ENCODE results near the gene CDYL. TPM values are rescaled to one million over a fixed set of nuclear protein-coding genes. Genes with fewer than 3 reads are reported as not detected.

Gene CDYL
- total RNA-seq, 2 experiments from 2014 or later = 25.0 to 33.6 TPM

DNA sequence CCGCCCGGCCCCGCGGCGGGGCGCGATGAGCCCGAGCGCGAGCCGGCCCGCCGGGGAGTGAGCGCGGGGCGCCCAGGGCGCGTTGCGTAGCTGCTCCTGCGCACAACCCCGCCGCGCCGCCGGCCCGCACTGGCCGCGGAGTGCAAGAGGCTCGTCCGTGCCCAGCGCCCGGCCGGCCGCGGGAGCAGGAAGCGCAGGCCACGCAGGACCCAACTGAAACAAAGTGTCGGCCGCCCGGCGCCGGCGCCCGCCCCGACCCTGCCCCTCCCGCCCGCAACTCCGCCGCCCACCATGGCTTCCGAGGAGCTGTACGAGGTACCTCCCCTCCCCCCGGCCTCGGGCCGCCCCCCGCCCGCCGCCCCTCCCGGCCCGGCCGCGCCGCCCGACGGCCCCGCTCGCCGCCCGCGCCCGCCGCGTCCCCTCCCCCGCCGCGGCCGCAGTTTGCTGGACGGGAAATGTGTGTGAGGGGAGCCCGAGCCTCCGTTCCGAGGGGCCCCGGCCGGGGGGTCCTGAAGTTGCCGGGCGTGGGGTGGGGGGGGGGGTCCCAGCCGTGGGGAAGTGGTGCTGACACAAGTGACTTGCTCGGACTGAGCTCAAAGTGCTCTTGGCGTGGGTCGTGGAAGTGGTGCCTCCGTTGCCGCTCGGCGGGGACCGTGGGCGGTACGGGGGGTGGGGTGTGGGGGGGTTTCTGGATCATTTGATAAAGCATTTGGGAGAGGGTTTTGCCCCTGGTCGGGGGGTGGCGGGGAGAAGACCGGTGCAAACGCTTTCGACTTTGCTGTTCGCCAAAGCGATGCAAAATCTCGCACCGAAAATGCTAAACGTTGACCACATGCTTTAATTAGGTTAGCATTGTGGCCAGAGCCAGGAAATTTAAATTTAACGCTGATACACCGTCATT lies 539 bp downstream of the CDYL start:
- H3K36me3 Mint-ChIP-seq (ENCODE audit: low read depth) = peaks cover 20% of the 10 kb centered on the region
- H3K4me3 Mint-ChIP-seq = peak overlapping the region; percentile 81
- CTCF ChIA-PET = interaction anchor here (1.4 kb wide), 1 partner anchor 10 kb away, joined by 4 read pairs; no protein-coding TSS in a partner anchor
- peak overlapping the region; percentile 87 for H3K27ac Mint-ChIP-seq
- H3K4me1 Mint-ChIP-seq = peaks cover 47% of the 10 kb centered on the region
- DNase-seq = peak; percentile 37
- POLR2A ChIA-PET = interaction anchor here (0.6 kb wide), 1 partner anchor 12 kb away, joined by 3 read pairs; no protein-coding TSS in a partner anchor
- peaks cover 23% of the 10 kb centered on the region for H3K9me3 Mint-ChIP-seq
- peaks cover 32% of the 10 kb centered on the region for H3K27me3 Mint-ChIP-seq

GRCh38 chr6:4777394-4777935 lies 1.3 kb downstream of the CDYL start:
- Mint-ChIP-seq H3K36me3 (ENCODE audit: low read depth) (peaks cover 20% of the 10 kb centered on the region), H3K4me3 (peak overlapping the region; percentile 81), H3K27me3 (peaks cover 27% of the 10 kb centered on the region), H3K9me3 (peaks cover 23% of the 10 kb centered on the region), H3K4me1 (peaks cover 53% of the 10 kb centered on the region), H3K27ac (peak overlapping the region; percentile 87)
- peak; percentile 9 for DNase-seq
- POLR2A ChIA-PET = interaction anchor here (0.5 kb wide), 1 partner anchor 31 kb away, joined by 3 read pairs; no protein-coding TSS in a partner anchor
- CTCF ChIA-PET = interaction anchor here (1.4 kb wide), 1 partner anchor 9 kb away, joined by 4 read pairs; no protein-coding TSS in a partner anchor

- H3K27me3 Mint-ChIP-seq = peaks cover 21% of the 10 kb centered on the region
Measured at GRCh38 chr6:4778086-4778485, 1.9 kb downstream of the CDYL start.

GRCh38 chr6:4780360-4780812 lies 4.2 kb downstream of the CDYL start:
- ChIA-PET CTCF (interaction anchor here (0.7 kb wide), 1 partner anchor 65 kb away, joined by 3 read pairs; no protein-coding TSS in a partner anchor), POLR2A (no interaction called here)
- H3K27ac Mint-ChIP-seq = no peak overlapping the region
- H3K4me1 Mint-ChIP-seq = peaks cover 45% of the 10 kb centered on the region
- H3K27me3 Mint-ChIP-seq = no peaks in the 10 kb centered on the region
- peaks cover 22% of the 10 kb centered on the region for H3K9me3 Mint-ChIP-seq
- H3K4me3 Mint-ChIP-seq = no peak overlapping the region
- H3K36me3 Mint-ChIP-seq (ENCODE audit: low read depth) = peaks cover 24% of the 10 kb centered on the region
- DNase-seq = no peak

More at GRCh38 chr6:4778086-4778485, 1.9 kb downstream of the CDYL start:
- H3K36me3 Mint-ChIP-seq (ENCODE audit: low read depth) = peaks cover 22% of the 10 kb centered on the region
- H3K9me3 Mint-ChIP-seq = peaks cover 26% of the 10 kb centered on the region
- H3K4me1 Mint-ChIP-seq = peaks cover 53% of the 10 kb centered on the region
- ChIA-PET POLR2A (interaction anchor here (0.5 kb wide), 1 partner anchor 31 kb away, joined by 3 read pairs; no protein-coding TSS in a partner anchor), CTCF (interaction anchor here (1.2 kb wide), 1 partner anchor 13 kb away, joined by 4 read pairs; no protein-coding TSS in a partner anchor)
- DNase-seq = no peak
- H3K4me3 Mint-ChIP-seq = peak overlapping the region; percentile 81
- no peak overlapping the region for H3K27ac Mint-ChIP-seq

DNA sequence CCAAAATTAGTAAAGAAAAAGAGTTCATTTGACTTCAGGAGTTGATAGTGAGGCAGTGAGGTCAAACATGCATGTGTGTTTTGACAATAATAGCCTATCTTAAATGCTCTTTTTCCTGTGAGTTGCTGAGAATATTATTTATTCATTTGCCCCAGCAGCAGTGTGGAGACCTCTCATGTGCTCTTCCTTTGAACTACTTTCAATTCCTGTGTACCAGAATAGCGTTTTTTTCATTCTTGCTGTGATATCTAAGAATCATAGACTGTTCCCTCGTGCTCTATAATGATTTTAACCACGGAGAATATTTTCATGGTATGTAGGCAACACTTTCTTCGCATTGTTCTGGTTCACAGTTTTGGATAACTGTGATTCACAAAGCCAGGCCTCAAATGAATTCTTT lies 5.2 kb downstream of the CDYL start:
- Mint-ChIP-seq H3K27ac (no peak overlapping the region), H3K4me3 (no peak overlapping the region), H3K4me1 (peaks cover 45% of the 10 kb centered on the region), H3K9me3 (peaks cover 22% of the 10 kb centered on the region), H3K36me3 (ENCODE audit: low read depth) (peaks cover 24% of the 10 kb centered on the region), H3K27me3 (no peaks in the 10 kb centered on the region)
- no peak for DNase-seq
- CTCF ChIA-PET = no interaction called here
- POLR2A ChIA-PET = no interaction called here

DNA sequence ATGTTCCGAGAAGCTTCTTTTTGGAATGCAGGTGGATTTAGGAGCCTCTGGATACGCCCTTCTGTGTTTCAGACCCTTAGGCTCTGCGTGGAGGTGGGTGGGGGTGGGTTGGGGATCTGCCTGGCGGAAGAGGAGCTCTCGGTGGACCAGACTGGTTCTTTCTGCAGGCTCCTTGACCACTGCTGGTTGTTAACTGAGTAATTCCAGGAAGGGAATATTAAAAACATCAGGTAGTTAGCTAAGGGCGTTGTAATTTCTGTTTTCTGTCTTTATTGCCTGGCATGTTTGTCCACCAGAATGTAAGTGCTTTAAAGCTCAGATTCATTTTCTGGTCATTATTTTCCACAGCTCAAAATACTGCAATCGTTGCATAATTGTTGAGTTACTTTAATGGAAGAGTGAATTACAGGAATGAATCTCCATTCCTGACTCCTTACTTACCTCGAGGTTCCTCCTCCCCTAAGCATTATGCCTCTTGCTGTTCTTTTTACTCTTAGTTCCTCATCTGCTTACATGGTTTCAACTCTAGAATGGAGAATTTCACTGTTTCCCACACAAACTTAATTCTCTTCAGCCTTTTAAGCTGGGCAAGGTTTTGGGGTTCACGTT lies 5.9 kb downstream of the CDYL start:
- H3K4me1 Mint-ChIP-seq = peaks cover 45% of the 10 kb centered on the region
- H3K9me3 Mint-ChIP-seq = peaks cover 22% of the 10 kb centered on the region
- peaks cover 24% of the 10 kb centered on the region for H3K36me3 Mint-ChIP-seq (ENCODE audit: low read depth)
- H3K27ac Mint-ChIP-seq = no peak overlapping the region
- no peak overlapping the region for H3K4me3 Mint-ChIP-seq
- no peak for DNase-seq
- CTCF ChIA-PET = interaction anchor here (0.6 to 0.7 kb wide), 2 partner anchors 13 to 22 kb away, joined by 3 read pairs; no protein-coding TSS in a partner anchor
- POLR2A ChIA-PET = no interaction called here
- no peaks in the 10 kb centered on the region for H3K27me3 Mint-ChIP-seq

- H3K4me1 Mint-ChIP-seq = peaks cover 22% of the 10 kb centered on the region
Measured at GRCh38 chr6:4786996-4787395, 10.8 kb downstream of the CDYL start.

GRCh38 chr6:4788482-4788881 lies 12.3 kb downstream of the CDYL start:
- Mint-ChIP-seq H3K9me3 (peaks cover 7% of the 10 kb centered on the region), H3K27me3 (no peaks in the 10 kb centered on the region), H3K27ac (no peak overlapping the region), H3K4me1 (peaks cover 18% of the 10 kb centered on the region), H3K36me3 (ENCODE audit: low read depth) (peaks cover 6% of the 10 kb centered on the region), H3K4me3 (no peak overlapping the region)
- no peak for DNase-seq
- CTCF ChIA-PET = no interaction called here
- POLR2A ChIA-PET = interaction anchor here (0.6 kb wide), 1 partner anchor 12 kb away, joined by 3 read pairs; no protein-coding TSS in a partner anchor

More at GRCh38 chr6:4786996-4787395, 10.8 kb downstream of the CDYL start:
- Mint-ChIP-seq H3K9me3 (peaks cover 10% of the 10 kb centered on the region), H3K27ac (no peak overlapping the region), H3K4me3 (no peak overlapping the region), H3K27me3 (no peaks in the 10 kb centered on the region), H3K36me3 (ENCODE audit: low read depth) (peaks cover 9% of the 10 kb centered on the region)
- ChIA-PET CTCF (interaction anchor here (1.5 kb wide), 1 partner anchor 10 kb away, joined by 4 read pairs; the partner anchor contains the start of gene CDYL), POLR2A (no interaction called here)
- no peak for DNase-seq

- no peak overlapping the region for H3K27ac Mint-ChIP-seq
- peaks cover 15% of the 10 kb centered on the region for H3K4me1 Mint-ChIP-seq
- CTCF ChIA-PET = no interaction called here
- no peak overlapping the region for H3K4me3 Mint-ChIP-seq
- no peak for DNase-seq
- peaks cover under 1% of the 10 kb centered on the region for H3K36me3 Mint-ChIP-seq (ENCODE audit: low read depth)
- POLR2A ChIA-PET = interaction anchor here (0.6 kb wide), 1 partner anchor 12 kb away, joined by 3 read pairs; no protein-coding TSS in a partner anchor
- H3K27me3 Mint-ChIP-seq = no peaks in the 10 kb centered on the region
- peaks cover 2% of the 10 kb centered on the region for H3K9me3 Mint-ChIP-seq
Measured at GRCh38 chr6:4788953-4789584, 12.9 kb downstream of the CDYL start.

- peaks cover 15% of the 10 kb centered on the region for H3K4me1 Mint-ChIP-seq
- POLR2A ChIA-PET = no interaction called here
- no peak overlapping the region for H3K27ac Mint-ChIP-seq
Measured at GRCh38 chr6:4790158-4790899, 14.1 kb downstream of the CDYL start.

DNA sequence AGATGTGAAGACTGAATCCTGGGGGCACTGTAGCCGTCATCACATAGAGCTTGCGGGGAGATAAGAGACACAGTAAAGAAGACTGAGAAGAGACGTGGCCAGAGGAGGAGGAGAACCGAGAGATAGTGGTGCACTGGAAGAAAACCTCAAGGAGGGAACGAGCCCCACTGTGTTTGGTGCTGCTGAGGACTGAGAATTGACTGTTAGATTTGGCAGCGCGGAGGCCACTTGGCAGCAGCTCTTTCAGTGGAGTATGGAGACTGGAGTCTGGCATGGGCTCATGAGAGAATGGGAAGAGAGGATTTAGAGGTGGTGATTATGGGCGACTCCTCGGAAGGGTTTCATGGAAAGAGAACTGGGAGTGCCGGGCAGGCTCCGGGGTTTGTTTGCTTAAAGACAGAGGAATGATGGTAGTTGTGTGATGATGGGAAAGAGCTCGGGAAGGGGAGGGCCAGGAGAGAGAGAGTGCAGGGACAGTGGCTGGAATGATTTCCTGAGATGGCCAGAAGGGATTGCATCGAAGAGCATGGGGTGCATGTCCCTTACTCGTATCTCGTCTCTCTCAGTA lies 18.0 kb downstream of the CDYL start:
- Mint-ChIP-seq H3K27me3 (no peaks in the 10 kb centered on the region), H3K36me3 (ENCODE audit: low read depth) (no peaks in the 10 kb centered on the region), H3K4me1 (peaks cover 13% of the 10 kb centered on the region), H3K4me3 (no peak overlapping the region), H3K27ac (no peak overlapping the region), H3K9me3 (no peaks in the 10 kb centered on the region)
- CTCF ChIA-PET = interaction anchor here (1.2 kb wide), 1 partner anchor 12 kb away, joined by 3 read pairs; no protein-coding TSS in a partner anchor
- DNase-seq = no peak
- POLR2A ChIA-PET = no interaction called here

More at GRCh38 chr6:4790158-4790899, 14.1 kb downstream of the CDYL start:
- H3K4me3 Mint-ChIP-seq = no peak overlapping the region
- H3K27me3 Mint-ChIP-seq = no peaks in the 10 kb centered on the region
- H3K9me3 Mint-ChIP-seq = peaks cover 2% of the 10 kb centered on the region
- H3K36me3 Mint-ChIP-seq (ENCODE audit: low read depth) = no peaks in the 10 kb centered on the region
- CTCF ChIA-PET = interaction anchor here (1.0 to 1.5 kb wide), 4 partner anchors 12 to 38 kb away, joined by 3 to 4 read pairs (median 3); no protein-coding TSS in a partner anchor
- DNase-seq = no peak
